Right atrium auricular region (tissue), 2 donors: ENCODE measurements around the gene MCC. TPM values are rescaled to one million over a fixed set of nuclear protein-coding genes. Genes with fewer than 3 reads are reported as not detected.

Source experiments
- DNase-seq: peaks from one replicate; pipeline ENCODE4 v3.0.0-alpha.2; 2019; ENCODE audit warnings: low spot score
- H3K27ac ChIP-seq, 2 donors: fragments of 200-600 bp; sonication (generic); 1 replicate in 1 of 2; 2 replicates in 1 of 2; pipeline ENCODE4 v1.5.1; 2016 to 2019
- H3K27me3 ChIP-seq, 2 donors: fragments of 200-600 bp; sonication (generic); one replicate each; pipeline versions ENCODE4 v1.5.1 to v1.6.0; 2017 to 2019
- H3K36me3 ChIP-seq: fragments of 200-600 bp; sonication (generic); one replicate; pipeline ENCODE4 v1.5.1; 2016
- H3K4me1 ChIP-seq, 2 donors: fragments of 200-600 bp; sonication (generic); one replicate each; pipeline versions ENCODE4 v1.5.1 to v1.6.0; 2017 to 2019
- H3K4me3 ChIP-seq, 2 donors: fragments of 200-600 bp; sonication (generic); 1 replicate in 1 of 2; 2 replicates in 1 of 2; pipeline ENCODE4 v1.5.1; 2017 to 2019; ENCODE audit warnings: mild to moderate bottlenecking in 1 of 2, moderate library complexity in 1 of 2
- H3K9me3 ChIP-seq, 2 donors: fragments of 200-600 bp; sonication (generic); one replicate each; pipeline ENCODE4 v1.5.1; 2019
- CTCF ChIP-seq, 2 donors: fragments of 200-600 bp; sonication (generic); IDR thresholded peaks; one replicate each; pipeline ENCODE4 v1.5.1; 2019; ENCODE audit warnings: antibody characterized with exemption in 2 of 2
- total RNA-seq, 2 donors: library from RNA; depleted of rRNA; stranded (reverse); fragments of >200 nt; gene quantifications; one replicate each; pipeline ENCODE4 v1.1.0, GENCODE V29; 2016

The MCC gene
- total RNA-seq, 2 donors from 2014 or later, result 28.8 to 31.7 TPM

GRCh38 chr5:113394658-113395057 lies 93.6 kb downstream of the MCC start:
- Histone ChIP-seq H3K36me3 (no peaks in the 10 kb centered on the region), H3K27me3 (no peaks in the 10 kb centered on the region), H3K27ac (no peak overlapping the region), H3K4me3 (no peak overlapping the region), H3K4me1 (no peaks in the 10 kb centered on the region), H3K9me3 (no peaks in the 10 kb centered on the region)
- DNase-seq, result no peak
- no peak for TF ChIP-seq CTCF (IDR thresholded peaks at IDR 0.05)

GRCh38 chr5:113390224-113390623 lies 98.0 kb downstream of the MCC start:
- Histone ChIP-seq H3K27me3 (no peaks in the 10 kb centered on the region), H3K4me1 (no peaks in the 10 kb centered on the region), H3K36me3 (no peaks in the 10 kb centered on the region), H3K4me3 (no peak overlapping the region), H3K27ac (no peak overlapping the region), H3K9me3 (no peaks in the 10 kb centered on the region)
- no peak for DNase-seq
- no peak for TF ChIP-seq CTCF (IDR thresholded peaks at IDR 0.05)

DNA sequence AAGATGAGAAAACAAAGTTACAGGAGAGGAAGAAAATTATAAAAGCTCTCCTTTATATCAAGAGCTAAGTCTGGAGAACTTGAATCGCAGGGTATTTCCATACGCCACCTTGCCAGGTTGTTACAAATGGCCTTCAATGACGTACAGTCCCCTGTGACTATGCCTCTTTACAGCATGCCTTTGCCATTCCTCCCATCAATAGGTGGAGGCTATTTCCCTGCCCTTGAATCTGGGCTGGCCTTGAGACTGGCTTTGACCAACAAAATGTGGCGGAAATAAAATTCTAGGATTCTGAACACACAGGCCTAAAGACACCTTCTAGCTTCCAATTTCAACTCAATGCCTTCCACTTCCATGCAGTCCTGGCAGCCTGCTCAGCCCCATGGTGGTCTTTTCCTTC lies 99.1 kb downstream of the MCC start:
- DNase-seq, result no peak
- Histone ChIP-seq H3K27me3 (no peaks in the 10 kb centered on the region), H3K4me1 (no peaks in the 10 kb centered on the region), H3K4me3 (no peak overlapping the region), H3K9me3 (no peaks in the 10 kb centered on the region), H3K27ac (no peak overlapping the region), H3K36me3 (no peaks in the 10 kb centered on the region)
- no peak for TF ChIP-seq CTCF (IDR thresholded peaks at IDR 0.05)

DNA sequence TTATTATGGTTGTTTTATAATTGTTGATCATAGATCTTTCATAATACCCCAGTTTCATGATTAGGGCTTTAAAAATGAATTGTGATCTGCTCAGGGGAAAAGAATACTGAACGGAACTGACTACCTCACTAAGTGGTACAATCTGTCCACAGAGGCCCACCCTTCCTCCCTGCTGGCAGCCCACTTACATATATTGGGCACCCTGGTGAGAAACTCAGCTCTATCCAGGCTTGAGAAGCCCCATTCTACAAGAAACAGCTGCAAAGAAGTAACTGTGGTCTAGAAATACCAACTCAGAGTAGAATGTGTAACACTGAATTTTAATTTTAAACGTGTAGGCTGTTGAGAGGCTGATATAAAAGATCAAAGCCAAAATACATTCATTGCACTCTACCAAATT lies 100.4 kb downstream of the MCC start:
- TF ChIP-seq CTCF (IDR thresholded peaks at IDR 0.05), result no peak
- H3K27me3 ChIP-seq, result no peaks in the 10 kb centered on the region
- H3K4me3 ChIP-seq, result no peak overlapping the region
- no peak for DNase-seq
- H3K36me3 ChIP-seq, result no peaks in the 10 kb centered on the region
- no peaks in the 10 kb centered on the region for H3K9me3 ChIP-seq
- no peaks in the 10 kb centered on the region for H3K4me1 ChIP-seq
- H3K27ac ChIP-seq, result no peak overlapping the region

- no peak for TF ChIP-seq CTCF (IDR thresholded peaks at IDR 0.05)
- Histone ChIP-seq H3K27me3 (no peaks in the 10 kb centered on the region), H3K9me3 (no peaks in the 10 kb centered on the region), H3K36me3 (no peaks in the 10 kb centered on the region), H3K4me3 (no peak overlapping the region), H3K4me1 (peaks cover 0 to 5% of the 10 kb centered on the region in 2 donors), H3K27ac (no peak overlapping the region)
- DNase-seq, result no peak
These were observed 103.4 kb downstream of the MCC start for GRCh38 chr5:113384782-113385285.

DNA sequence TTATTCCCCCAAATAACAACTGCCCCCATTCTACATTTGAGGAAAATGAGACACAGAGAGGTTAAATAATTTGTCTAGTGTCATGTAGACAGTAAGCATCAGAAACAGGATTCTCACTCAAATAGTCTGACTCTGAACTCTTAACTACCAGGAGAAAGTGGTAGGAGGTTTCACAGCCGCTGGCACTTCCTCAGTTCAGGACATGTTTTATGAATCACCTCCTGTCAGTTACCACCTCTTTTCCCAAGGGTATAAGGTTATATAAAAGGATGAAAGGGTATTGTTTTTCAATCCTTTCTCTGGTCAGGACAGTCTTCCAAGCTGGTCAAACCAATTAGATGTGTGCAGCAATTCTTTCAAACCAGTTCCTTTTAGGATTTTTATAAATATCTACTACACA lies 105.5 kb downstream of the MCC start:
- H3K4me3 ChIP-seq, result no peak overlapping the region
- no peak for TF ChIP-seq CTCF (IDR thresholded peaks at IDR 0.05)
- no peaks in the 10 kb centered on the region for H3K9me3 ChIP-seq
- no peaks in the 10 kb centered on the region for H3K36me3 ChIP-seq
- no peak overlapping the region for H3K27ac ChIP-seq
- peaks cover 0 to 5% of the 10 kb centered on the region in 2 donors for H3K4me1 ChIP-seq
- H3K27me3 ChIP-seq, result no peaks in the 10 kb centered on the region
- no peak for DNase-seq
